ENCODE measurements around the gene RBM3. TPM values are rescaled to one million over a fixed set of nuclear protein-coding genes. Genes with fewer than 3 reads are reported as not detected.
A peak's percentile ranks its signal among the peaks of the same experiment; 100 is the strongest.

Gene RBM3
- total and polyA plus RNA-seq, 2 donors (not counting 1 experiment from before 2014, with no cell fraction given) = 52.7 to 464 TPM

GRCh38 chrX:48538641-48539344, 35.5 kb upstream of the RBM3 start:
- Histone ChIP-seq H3K9me3 (ENCODE audit: control insufficient read depth, insufficient read depth, low read depth, low read length) (no peaks in the 10 kb centered on the region), H3K4me1 (ENCODE audit: control insufficient read depth, extremely low read depth, insufficient read depth, low read length) (no peaks in the 10 kb centered on the region), H3K4me2 (ENCODE audit: extremely low read depth, insufficient read depth, low read length) (peak overlapping the region; percentile 5), H2AFZ (ENCODE audit: low read length) (no peak overlapping the region), H3K36me3 (ENCODE audit: control insufficient read depth, insufficient read depth, low read length) (no peaks in the 10 kb centered on the region), H3K9ac (ENCODE audit: insufficient read depth, low read length) (no peak overlapping the region), H3K27me3 (ENCODE audit: control insufficient read depth, insufficient read depth, low read length) (no peaks in the 10 kb centered on the region), H3K4me3 (replicated peaks in 1 of 4; ENCODE audit: control extremely low read depth in 1 of 4, insufficient read depth in 1 of 4, low read depth in 3 of 4, low read length in 4 of 4) (peak overlapping the region in 2 of 4 experiments; percentile 43 to 78), H3K27ac (ENCODE audit: insufficient read depth, low read length) (peak overlapping the region; percentile 61), H4K20me1 (ENCODE audit: control insufficient read depth, extremely low read depth, insufficient read depth, low read length) (no peaks in the 10 kb centered on the region), H3K79me2 (ENCODE audit: control insufficient read depth, insufficient read depth, low read length) (peaks cover 4% of the 10 kb centered on the region)
- no peak for TF ChIP-seq EZH2 (IDR thresholded peaks at IDR 0.05; ENCODE audit: low read length, missing control alignments)
- TF ChIP-seq CTCF (conservative IDR thresholded peaks at IDR 0.05 in 1 of 2, IDR thresholded peaks at IDR 0.05 in 1 of 2; ENCODE audit: low read depth in 1 of 2, low read length in 2 of 2) = no peak
- no peak for DNase-seq (ENCODE audit: low read depth in 2 of 2)

GRCh38 chrX:48539345-48540027, 34.8 kb upstream of the RBM3 start, which contains the start of gene TBC1D25:
TSS of gene TBC1D25 (plus strand) at chrX:48539714. CDS start at chrX:48539798, 84 bp downstream.
- DNase-seq (ENCODE audit: low read depth in 2 of 2) = peak; percentile 95 to 97
- Histone ChIP-seq H3K4me3 (replicated peaks in 1 of 4; ENCODE audit: control extremely low read depth in 1 of 4, insufficient read depth in 1 of 4, low read depth in 3 of 4, low read length in 4 of 4) (peak within 1 kb of the TSS; percentile 65 to 78 (median 67)), H3K27me3 (ENCODE audit: control insufficient read depth, insufficient read depth, low read length) (no peaks in the 10 kb centered on the region), H4K20me1 (ENCODE audit: control insufficient read depth, extremely low read depth, insufficient read depth, low read length) (no peaks in the 10 kb centered on the region), H3K79me2 (ENCODE audit: control insufficient read depth, insufficient read depth, low read length) (peaks cover 4% of the 10 kb centered on the region), H3K36me3 (ENCODE audit: control insufficient read depth, insufficient read depth, low read length) (no peaks in the 10 kb centered on the region), H3K9me3 (ENCODE audit: control insufficient read depth, insufficient read depth, low read depth, low read length) (no peaks in the 10 kb centered on the region), H3K4me2 (ENCODE audit: extremely low read depth, insufficient read depth, low read length) (peak within 1 kb of the TSS; percentile 39), H2AFZ (ENCODE audit: low read length) (peak within 1 kb of the TSS; percentile 80), H3K4me1 (ENCODE audit: control insufficient read depth, extremely low read depth, insufficient read depth, low read length) (no peaks in the 10 kb centered on the region), H3K9ac (ENCODE audit: insufficient read depth, low read length) (peak within 1 kb of the TSS; percentile 72), H3K27ac (ENCODE audit: insufficient read depth, low read length) (peak within 1 kb of the TSS; percentile 76)
- no peak for TF ChIP-seq EZH2 (IDR thresholded peaks at IDR 0.05; ENCODE audit: low read length, missing control alignments)
- peak; percentile 26 to 31 for TF ChIP-seq CTCF (conservative IDR thresholded peaks at IDR 0.05 in 1 of 2, IDR thresholded peaks at IDR 0.05 in 1 of 2; ENCODE audit: low read depth in 1 of 2, low read length in 2 of 2)

GRCh38 chrX:48540028-48540375, 34.3 kb upstream of the RBM3 start:
- H3K4me2 ChIP-seq (ENCODE audit: extremely low read depth, insufficient read depth, low read length) = peak overlapping the region; percentile 39
- no peaks in the 10 kb centered on the region for H3K9me3 ChIP-seq (ENCODE audit: control insufficient read depth, insufficient read depth, low read depth, low read length)
- peak overlapping the region; percentile 80 for H2AFZ ChIP-seq (ENCODE audit: low read length)
- peak overlapping the region; percentile 65 to 78 (median 67) for H3K4me3 ChIP-seq (replicated peaks in 1 of 4; ENCODE audit: control extremely low read depth in 1 of 4, insufficient read depth in 1 of 4, low read depth in 3 of 4, low read length in 4 of 4)
- peak overlapping the region; percentile 72 for H3K9ac ChIP-seq (ENCODE audit: insufficient read depth, low read length)
- DNase-seq (ENCODE audit: low read depth in 2 of 2) = peak; percentile 28 to 30
- H3K27ac ChIP-seq (ENCODE audit: insufficient read depth, low read length) = peak overlapping the region; percentile 76
- no peaks in the 10 kb centered on the region for H3K4me1 ChIP-seq (ENCODE audit: control insufficient read depth, extremely low read depth, insufficient read depth, low read length)
- H3K27me3 ChIP-seq (ENCODE audit: control insufficient read depth, insufficient read depth, low read length) = no peaks in the 10 kb centered on the region
- no peaks in the 10 kb centered on the region for H3K36me3 ChIP-seq (ENCODE audit: control insufficient read depth, insufficient read depth, low read length)
- TF ChIP-seq CTCF (conservative IDR thresholded peaks at IDR 0.05 in 1 of 2, IDR thresholded peaks at IDR 0.05 in 1 of 2; ENCODE audit: low read depth in 1 of 2, low read length in 2 of 2) (no peak), EZH2 (IDR thresholded peaks at IDR 0.05; ENCODE audit: low read length, missing control alignments) (no peak)
- H4K20me1 ChIP-seq (ENCODE audit: control insufficient read depth, extremely low read depth, insufficient read depth, low read length) = no peaks in the 10 kb centered on the region
- H3K79me2 ChIP-seq (ENCODE audit: control insufficient read depth, insufficient read depth, low read length) = peaks cover 4% of the 10 kb centered on the region

Data from fibroblast of lung (primary cell).